Natural killer cell treated with Interleukin-12 subunit alpha and Interleukin-12 subunit beta and Interleukin-15 and Interleukin-18, amount 100 ng/mL, for 72 hours (primary cell): ENCODE results near the gene HCN3. TPM values are rescaled to one million over a fixed set of nuclear protein-coding genes. Genes with fewer than 3 reads are reported as not detected.
"Not testable (repeated sequence)": the region's sequence is repeated elsewhere in the genome, so short reads cannot be mapped to it uniquely, and the experiment has no call there.

Experiments
- ATAC-seq, 2 donors: fragments of 150-1000 bp; cut with Tn5 transposase in 1 of 2; sonication (Bioruptor Pico), chemical (Tn5 transposase) in 1 of 2; 2 replicates each; pipeline ENCODE4 v1.10.0; 2021
- DNase-seq: peaks from one replicate; pipeline ENCODE4 v3.0.0; 2022; ENCODE audit warnings: low spot score
- H3K27ac Mint-ChIP-seq, 2 donors: 1 replicate in 1 of 2; 2 replicates in 1 of 2; pipeline ENCODE4 v1.8.0; 2022; ENCODE audit warnings: mixed read lengths in 2 of 2, mild to moderate bottlenecking in 1 of 2, moderate library complexity in 1 of 2
- H3K27me3 Mint-ChIP-seq, 2 donors: 1 replicate in 1 of 2; 2 replicates in 1 of 2; pipeline ENCODE4 v1.8.0; 2022; ENCODE audit warnings: mixed read lengths in 2 of 2
- H3K36me3 Mint-ChIP-seq: one replicate; pipeline ENCODE4 v1.8.0; 2022; ENCODE audit warnings: mixed read lengths
- H3K4me1 Mint-ChIP-seq, 2 donors: 1 replicate in 1 of 2; 2 replicates in 1 of 2; pipeline ENCODE4 v1.8.0; 2022; ENCODE audit warnings: low read depth in 2 of 2, mixed read lengths in 2 of 2, mild to moderate bottlenecking in 1 of 2
- H3K4me3 Mint-ChIP-seq: one replicate; pipeline ENCODE4 v1.8.0; 2022; ENCODE audit warnings: mixed read lengths
- H3K9me3 Mint-ChIP-seq: 2 replicates; pipeline ENCODE4 v1.8.0; 2022; ENCODE audit warnings: mixed read lengths
- total RNA-seq, 2 donors: library from RNA; stranded (reverse); gene quantifications; one replicate each; pipeline ENCODE4 v1.2.3, GENCODE V29; 2022

The HCN3 gene
- total RNA-seq, 2 donors from 2014 or later: 2.0 to 4.7 TPM

GRCh38 chr1:155246796-155247195, 30.5 kb upstream of the HCN3 start:
- not testable (repeated sequence) for DNase-seq, H3K4me3 Mint-ChIP-seq, H3K36me3 Mint-ChIP-seq, H3K27me3 Mint-ChIP-seq, H3K9me3 Mint-ChIP-seq, ATAC-seq
- Mint-ChIP-seq H3K27ac (peak overlapping the region; percentile 69 to 88), H3K4me1 (peaks cover 28 to 30% of the 10 kb centered on the region in 2 donors)

DNA sequence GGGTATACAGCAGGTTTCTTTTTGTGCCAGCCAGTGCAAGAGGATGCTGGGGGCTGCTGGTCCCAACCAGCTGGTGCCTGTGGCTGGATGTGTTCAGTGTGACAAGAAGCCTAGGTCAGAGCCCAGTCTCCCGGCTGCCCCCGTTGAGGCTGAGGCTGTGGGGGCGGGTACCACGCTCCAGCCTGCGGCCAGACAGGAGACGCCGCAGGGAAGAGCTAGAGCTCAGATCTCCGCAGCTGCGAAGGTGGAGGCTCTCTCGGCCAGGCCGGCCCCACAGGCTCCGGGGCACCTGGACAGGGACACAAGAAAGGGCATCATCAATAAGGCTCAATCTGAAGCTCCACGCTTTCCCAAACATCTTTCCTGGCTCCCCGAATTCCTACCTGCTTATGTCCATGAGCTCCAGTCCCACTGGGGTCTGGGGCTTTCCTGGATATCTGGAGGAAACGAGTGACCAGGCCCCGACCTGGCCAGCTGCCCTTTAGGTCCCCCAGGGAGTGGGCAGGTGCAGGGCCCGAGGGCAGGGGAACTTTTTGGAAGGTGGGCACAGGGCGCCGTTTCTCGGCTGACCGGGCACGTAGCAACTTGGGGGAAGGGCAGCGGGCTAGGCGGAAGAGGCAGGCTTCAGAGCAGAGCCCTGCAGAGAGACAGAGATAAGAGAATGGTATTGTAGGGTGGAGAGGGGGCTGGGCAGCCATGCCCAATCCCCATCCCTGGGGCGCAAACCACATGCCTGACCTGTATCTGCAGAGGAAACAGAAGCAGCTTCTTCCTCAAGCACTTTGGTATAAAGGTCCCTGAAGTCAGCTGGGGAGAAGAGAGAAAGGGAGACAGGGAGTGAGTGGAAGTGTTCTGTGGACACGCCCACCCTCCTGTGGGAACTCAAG, 29.4 kb upstream of the HCN3 start:
- Mint-ChIP-seq H3K4me1 (peaks cover 28 to 30% of the 10 kb centered on the region in 2 donors), H3K36me3 (peaks cover 6% of the 10 kb centered on the region), H3K9me3 (peaks cover 3% of the 10 kb centered on the region), H3K4me3 (no peak overlapping the region), H3K27ac (no peak overlapping the region), H3K27me3 (no peaks in the 10 kb centered on the region)
- no peak for ATAC-seq
- DNase-seq: no peak

- DNase-seq: no peak
- no peak overlapping the region for H3K27ac Mint-ChIP-seq
These were observed 27.0 kb upstream of the HCN3 start for GRCh38 chr1:155250246-155250632.

GRCh38 chr1:155250633-155251449, 26.4 kb upstream of the HCN3 start:
- Mint-ChIP-seq H3K27ac (peak overlapping the region in 1 of 2 donors; percentile 68), H3K9me3 (no peaks in the 10 kb centered on the region), H3K4me3 (peak overlapping the region; percentile 45), H3K4me1 (peaks cover 19 to 34% of the 10 kb centered on the region in 2 donors), H3K27me3 (no peaks in the 10 kb centered on the region), H3K36me3 (no peaks in the 10 kb centered on the region)
- peak; percentile 95 for DNase-seq
- ATAC-seq: peak; percentile 96 to 97

More at GRCh38 chr1:155250246-155250632, 27.0 kb upstream of the HCN3 start:
- peak overlapping the region; percentile 45 for H3K4me3 Mint-ChIP-seq
- no peaks in the 10 kb centered on the region for H3K9me3 Mint-ChIP-seq
- peak; percentile 24 to 37 for ATAC-seq
- H3K27me3 Mint-ChIP-seq: no peaks in the 10 kb centered on the region
- H3K36me3 Mint-ChIP-seq: no peaks in the 10 kb centered on the region
- peaks cover 21 to 30% of the 10 kb centered on the region in 2 donors for H3K4me1 Mint-ChIP-seq

- H3K27ac Mint-ChIP-seq: no peak overlapping the region
- H3K27me3 Mint-ChIP-seq: no peaks in the 10 kb centered on the region
- ATAC-seq (no peak), DNase-seq (no peak)
- H3K9me3 Mint-ChIP-seq: no peaks in the 10 kb centered on the region
- H3K36me3 Mint-ChIP-seq: no peaks in the 10 kb centered on the region
- peaks cover 15 to 29% of the 10 kb centered on the region in 2 donors for H3K4me1 Mint-ChIP-seq
- no peak overlapping the region for H3K4me3 Mint-ChIP-seq
These were observed 25.7 kb upstream of the HCN3 start for GRCh38 chr1:155251566-155251965.

GRCh38 chr1:155253208-155253607, 24.1 kb upstream of the HCN3 start:
- Mint-ChIP-seq H3K27ac (peak overlapping the region in 1 of 2 donors; percentile 8), H3K36me3 (peaks cover 8% of the 10 kb centered on the region)

DNA sequence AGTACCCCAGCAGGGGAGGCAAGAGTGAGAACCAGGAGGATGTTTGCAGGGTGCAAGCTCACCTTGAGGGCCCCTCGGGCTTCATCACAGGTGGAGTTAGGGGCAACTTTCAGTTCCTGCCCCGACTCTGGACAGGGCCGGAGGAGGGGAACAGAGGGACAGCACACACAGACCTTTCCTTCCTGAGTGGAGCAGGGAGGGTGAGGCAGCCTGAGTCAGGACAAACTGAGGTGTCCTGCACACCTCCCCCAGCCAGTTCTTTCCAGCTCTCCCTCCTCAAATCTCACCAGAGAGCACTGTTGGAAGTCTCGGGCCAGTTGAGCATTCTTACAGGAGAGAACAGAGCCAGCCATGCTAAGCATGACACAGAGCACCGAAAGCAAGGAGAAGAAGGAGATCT, 23.5 kb upstream of the HCN3 start:
- Mint-ChIP-seq H3K4me1 (peaks cover 15 to 32% of the 10 kb centered on the region in 2 donors), H3K4me3 (peak overlapping the region; percentile 78), H3K27me3 (no peaks in the 10 kb centered on the region), H3K36me3 (peaks cover 8% of the 10 kb centered on the region), H3K27ac (peak overlapping the region; percentile 8 to 49), H3K9me3 (no peaks in the 10 kb centered on the region)
- ATAC-seq (no peak), DNase-seq (no peak)

More at GRCh38 chr1:155253208-155253607, 24.1 kb upstream of the HCN3 start:
- ATAC-seq (no peak), DNase-seq (no peak)
- Mint-ChIP-seq H3K9me3 (no peaks in the 10 kb centered on the region), H3K27me3 (no peaks in the 10 kb centered on the region), H3K4me1 (peaks cover 15 to 32% of the 10 kb centered on the region in 2 donors), H3K4me3 (peak overlapping the region; percentile 78)

- H3K9me3 Mint-ChIP-seq: no peaks in the 10 kb centered on the region
- ATAC-seq: no peak
- DNase-seq: no peak
- H3K27me3 Mint-ChIP-seq: no peaks in the 10 kb centered on the region
- peak overlapping the region; percentile 78 for H3K4me3 Mint-ChIP-seq
- peaks cover 15 to 32% of the 10 kb centered on the region in 2 donors for H3K4me1 Mint-ChIP-seq
- peaks cover 8% of the 10 kb centered on the region for H3K36me3 Mint-ChIP-seq
- H3K27ac Mint-ChIP-seq: peak overlapping the region in 1 of 2 donors; percentile 49
These were observed 23.0 kb upstream of the HCN3 start for GRCh38 chr1:155254228-155254713.

- no peaks in the 10 kb centered on the region for H3K9me3 Mint-ChIP-seq
- no peak for DNase-seq
- H3K4me1 Mint-ChIP-seq: peaks cover 15 to 32% of the 10 kb centered on the region in 2 donors
- peak overlapping the region; percentile 47 to 49 for H3K27ac Mint-ChIP-seq
- H3K36me3 Mint-ChIP-seq: peaks cover 8% of the 10 kb centered on the region
- peak overlapping the region; percentile 78 for H3K4me3 Mint-ChIP-seq
- ATAC-seq: no peak
- no peaks in the 10 kb centered on the region for H3K27me3 Mint-ChIP-seq
These were observed 22.5 kb upstream of the HCN3 start for GRCh38 chr1:155254714-155255242.

GRCh38 chr1:155255243-155256007, 21.8 kb upstream of the HCN3 start, which contains the start of gene ENTREP3:
Gene ENTREP3, minus strand, starts transcription at chr1:155255483. Its CDS starts 606 bp downstream, at chr1:155254877.
- Mint-ChIP-seq H3K36me3 (peaks cover 8% of the 10 kb centered on the region), H3K4me1 (peaks cover 19 to 35% of the 10 kb centered on the region in 2 donors), H3K9me3 (no peaks in the 10 kb centered on the region), H3K27me3 (no peaks in the 10 kb centered on the region), H3K4me3 (peak within 1 kb of the TSS; percentile 78), H3K27ac (peak within 1 kb of the TSS; percentile 47 to 49)
- DNase-seq (peak; percentile 86), ATAC-seq (peak; percentile 80 to 85)

- no peak for DNase-seq
- H3K4me1 Mint-ChIP-seq: peaks cover 21 to 38% of the 10 kb centered on the region in 2 donors
These were observed 21.0 kb upstream of the HCN3 start for GRCh38 chr1:155256058-155256852.

DNA sequence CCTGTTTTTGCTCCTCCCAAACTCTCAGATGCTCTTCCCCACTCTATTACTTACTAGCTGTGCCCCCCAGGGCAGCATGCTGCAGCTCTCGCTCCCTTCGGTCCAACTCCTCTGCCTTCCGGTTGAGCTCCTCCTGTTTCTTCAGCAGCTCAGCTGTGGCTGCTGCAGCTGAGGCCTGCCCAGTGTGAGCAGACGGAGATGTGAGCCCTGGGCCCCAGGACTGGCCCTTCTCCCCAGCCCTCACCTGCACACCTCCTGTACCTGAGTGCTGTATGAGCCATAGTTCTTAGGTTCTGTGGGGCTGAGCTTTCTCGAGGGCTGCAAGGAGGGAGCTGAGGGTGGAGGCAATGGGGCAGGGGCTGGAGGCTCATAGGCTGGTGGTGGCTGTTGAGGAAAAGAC, 17.0 kb upstream of the HCN3 start:
- Mint-ChIP-seq H3K9me3 (no peaks in the 10 kb centered on the region), H3K27ac (peak overlapping the region in 1 of 2 donors; percentile 99), H3K36me3 (peaks cover 32% of the 10 kb centered on the region), H3K4me1 (peaks cover 39 to 48% of the 10 kb centered on the region in 2 donors), H3K27me3 (no peaks in the 10 kb centered on the region), H3K4me3 (no peak overlapping the region)
- DNase-seq (no peak), ATAC-seq (no peak)

More at GRCh38 chr1:155256058-155256852, 21.0 kb upstream of the HCN3 start:
- no peak for ATAC-seq
- H3K27me3 Mint-ChIP-seq: no peaks in the 10 kb centered on the region
- no peaks in the 10 kb centered on the region for H3K9me3 Mint-ChIP-seq
- H3K27ac Mint-ChIP-seq: peak overlapping the region; percentile 30 to 47
- H3K4me3 Mint-ChIP-seq: peak overlapping the region; percentile 73
- H3K36me3 Mint-ChIP-seq: peaks cover 13% of the 10 kb centered on the region
